ENCODE data around the gene CYTL1.

The CYTL1 gene

GRCh38 chr4:4994312-4995097, 24.8 kb downstream of the CYTL1 start:
- H3K4me3 ChIP-seq (replicated peaks; ENCODE audit: low read depth, low read length): no peak overlapping the region
- no peak for TF ChIP-seq CTCF (IDR thresholded peaks at IDR 0.05; ENCODE audit: low read length, missing control alignments)

DNA sequence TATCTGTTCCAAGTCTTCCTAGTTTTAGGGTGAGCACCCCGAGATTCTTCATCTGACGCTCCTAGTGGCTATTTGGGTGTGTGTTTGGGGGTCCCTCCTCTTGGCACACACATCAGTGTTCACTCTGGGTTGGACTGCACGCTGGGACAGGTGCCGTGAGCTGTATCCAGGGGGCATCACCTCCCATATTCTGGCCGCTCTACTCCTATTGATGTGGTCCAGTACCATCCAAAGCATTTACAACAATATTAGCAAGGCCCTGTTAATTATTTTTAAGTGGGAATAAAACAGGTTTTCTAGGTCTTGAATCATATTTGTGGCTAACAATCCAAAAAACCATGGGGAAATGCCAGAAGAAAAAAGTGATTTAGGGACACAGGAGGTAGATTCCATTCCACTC, 26.4 kb downstream of the CYTL1 start:
- DNase-seq (ENCODE audit: low read depth): no peak
- TF ChIP-seq CTCF (IDR thresholded peaks at IDR 0.05; ENCODE audit: low read length, missing control alignments): no peak
- no peak overlapping the region for H3K4me3 ChIP-seq (replicated peaks; ENCODE audit: low read depth, low read length)

More at GRCh38 chr4:4994312-4995097, 24.8 kb downstream of the CYTL1 start:
- no peak for DNase-seq (ENCODE audit: low read depth)

DNA sequence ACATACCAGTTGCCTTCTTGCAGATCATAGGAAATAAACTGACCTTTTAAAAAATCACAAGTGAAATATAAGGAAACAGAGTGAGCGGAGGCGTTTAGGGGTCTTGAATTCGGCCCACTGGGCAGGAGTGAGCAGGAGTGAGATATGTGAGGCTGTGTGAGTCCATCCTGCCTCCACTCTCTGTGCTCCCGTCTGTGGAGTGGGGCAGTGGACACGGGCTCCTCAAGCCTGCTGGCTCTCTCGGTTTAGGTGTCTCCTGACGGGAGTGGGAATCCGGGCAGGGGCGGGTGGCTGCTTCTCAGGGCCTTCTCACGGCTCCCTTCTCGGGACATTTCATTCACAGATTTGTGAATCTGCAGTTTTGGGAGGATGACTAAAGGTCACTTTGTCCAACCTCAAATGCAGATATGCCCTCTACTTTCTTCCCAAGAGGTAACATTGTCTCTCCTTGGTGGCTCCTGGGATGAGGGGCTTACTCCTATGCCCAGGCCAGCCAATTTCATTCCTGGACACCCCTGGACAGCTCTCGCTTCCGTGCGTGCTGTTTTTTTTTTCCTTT, 27.6 kb downstream of the CYTL1 start:
- DNase-seq (ENCODE audit: low read depth): no peak
- no peak overlapping the region for H3K4me3 ChIP-seq (replicated peaks; ENCODE audit: low read depth, low read length)
- TF ChIP-seq CTCF (IDR thresholded peaks at IDR 0.05; ENCODE audit: low read length, missing control alignments): no peak

GRCh38 chr4:4990857-4991540, 28.3 kb downstream of the CYTL1 start:
- TF ChIP-seq CTCF (IDR thresholded peaks at IDR 0.05; ENCODE audit: low read length, missing control alignments): no peak
- peak; percentile 81 for DNase-seq (ENCODE audit: low read depth)

DNA sequence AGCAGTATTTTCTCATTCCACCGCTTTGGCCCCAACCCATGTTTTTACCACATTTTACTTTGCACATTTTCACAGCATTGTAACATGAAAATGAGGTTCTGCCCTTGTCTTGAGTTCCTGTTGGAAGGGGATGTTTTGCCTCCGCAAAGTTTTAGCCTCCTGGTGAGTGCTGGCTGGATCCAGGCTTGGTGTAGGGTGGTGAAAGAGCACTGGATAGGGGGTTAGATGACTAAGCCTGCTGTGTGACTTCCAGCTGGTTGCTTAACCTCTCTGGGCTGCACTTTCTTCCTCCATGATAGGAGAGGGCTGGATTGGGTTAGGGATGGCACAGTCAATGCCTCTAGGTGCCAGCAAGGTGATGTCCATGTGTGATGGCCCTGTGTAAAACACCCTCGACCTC, 28.9 kb downstream of the CYTL1 start:
- H3K4me3 ChIP-seq (replicated peaks; ENCODE audit: low read depth, low read length): no peak overlapping the region
- DNase-seq (ENCODE audit: low read depth): no peak

More at GRCh38 chr4:4990857-4991540, 28.3 kb downstream of the CYTL1 start:
- no peak overlapping the region for H3K4me3 ChIP-seq (replicated peaks; ENCODE audit: low read depth, low read length)

GRCh38 chr4:4989083-4989622, 30.1 kb downstream of the CYTL1 start:
- no peak for TF ChIP-seq CTCF (IDR thresholded peaks at IDR 0.05; ENCODE audit: low read length, missing control alignments)
- DNase-seq (ENCODE audit: low read depth): no peak
- H3K4me3 ChIP-seq (replicated peaks; ENCODE audit: low read depth, low read length): no peak overlapping the region

More for the DNA sequence above, 28.9 kb downstream of the CYTL1 start:
- TF ChIP-seq CTCF (IDR thresholded peaks at IDR 0.05; ENCODE audit: low read length, missing control alignments): no peak
